T-helper 1 cell treated with Interleukin-12 subunit alpha and Interleukin-12 subunit beta and Interleukin-4 antibody, amounts not matched to agents 30 μg/mL and 1 μg/mL, for 36 hours (primary cell): Measurements from ENCODE around the gene CDCA8.
"Not testable (repeated sequence)": the region's sequence is repeated elsewhere in the genome, so short reads cannot be mapped to it uniquely, and the experiment has no call there.

Source experiments
- H3K27ac Mint-ChIP-seq: one replicate; pipeline ENCODE4 v1.8.0; 2021; ENCODE audit warnings: mild to moderate bottlenecking, mixed read lengths
- H3K27me3 Mint-ChIP-seq: one replicate; pipeline ENCODE4 v1.8.0; 2021; ENCODE audit warnings: low read depth, mixed read lengths
- H3K36me3 Mint-ChIP-seq: one replicate; pipeline ENCODE4 v1.8.0; 2021; ENCODE audit warnings: low read depth, mixed read lengths
- H3K4me1 Mint-ChIP-seq: one replicate; pipeline ENCODE4 v1.8.0; 2021; ENCODE audit warnings: low read depth, mixed read lengths
- H3K4me3 Mint-ChIP-seq: one replicate; pipeline ENCODE4 v1.8.0; 2021; ENCODE audit warnings: mild to moderate bottlenecking, moderate library complexity, mixed read lengths
- H3K9me3 Mint-ChIP-seq: one replicate; pipeline ENCODE4 v1.8.0; 2021; ENCODE audit warnings: mixed read lengths

CDCA8 gene

DNA sequence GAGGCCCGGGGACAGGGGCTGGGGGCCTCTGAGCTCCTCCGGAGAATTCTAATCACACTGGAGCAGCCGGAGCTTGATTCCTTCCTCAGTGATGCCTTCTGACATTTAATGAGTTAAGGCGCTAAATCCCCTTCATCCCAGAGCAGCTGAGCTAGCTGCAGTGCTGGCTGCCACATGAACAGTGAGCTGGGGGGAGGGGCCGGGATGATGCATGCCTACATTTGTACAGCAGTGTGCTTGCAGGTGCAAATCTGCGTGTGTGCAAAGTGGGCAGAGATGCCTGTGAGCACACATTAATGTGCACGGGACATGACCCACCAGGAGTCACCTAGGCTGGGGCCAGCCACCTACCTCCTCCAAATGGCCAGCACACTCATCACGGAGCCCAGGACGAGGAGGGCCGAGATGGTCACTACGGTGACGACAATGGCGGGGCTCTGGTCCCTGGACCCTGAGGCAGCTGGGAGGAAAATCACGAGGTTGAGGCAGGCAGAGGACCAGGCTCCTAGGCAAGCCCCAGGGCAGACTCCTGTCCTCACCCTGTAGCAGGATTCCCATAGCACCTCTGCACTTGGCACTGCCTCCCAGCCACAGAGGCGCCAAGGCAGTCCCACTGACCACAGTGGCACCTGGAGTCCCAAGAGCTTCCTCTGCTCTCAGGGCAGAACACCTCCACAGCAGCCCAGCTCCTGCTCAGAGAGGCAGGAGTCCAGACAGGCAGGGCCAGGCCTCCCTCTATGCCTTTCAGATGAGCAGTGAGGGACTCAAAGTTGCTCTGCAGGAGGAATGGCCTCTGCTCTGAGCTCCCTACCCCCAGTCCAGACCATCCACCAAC, 34.7 kb downstream of the CDCA8 start:
- Mint-ChIP-seq H3K9me3 (no peaks in the 10 kb centered on the region), H3K4me1 (no peaks in the 10 kb centered on the region), H3K27me3 (peaks cover 28% of the 10 kb centered on the region), H3K4me3 (no peak overlapping the region), H3K27ac (no peak overlapping the region), H3K36me3 (no peaks in the 10 kb centered on the region)

DNA sequence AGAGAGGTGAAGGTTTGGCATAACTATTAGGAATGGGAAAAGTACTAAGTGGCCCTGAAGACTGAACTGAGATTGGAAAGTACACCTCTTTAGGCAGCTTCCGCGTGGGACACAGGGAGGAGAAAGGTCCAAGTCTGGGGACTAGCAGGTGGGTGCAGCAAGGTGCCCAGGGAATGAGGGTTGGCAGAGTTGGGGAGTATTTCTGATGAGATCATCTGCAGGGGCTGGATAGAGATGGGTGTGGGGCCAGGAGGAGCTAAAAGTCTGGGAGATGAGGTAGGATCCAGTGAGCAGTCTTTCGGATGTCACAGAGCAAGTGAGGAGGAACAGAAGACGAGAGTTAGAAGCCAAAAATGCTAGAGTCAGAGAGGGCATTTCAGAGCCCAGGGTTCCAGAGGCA, 36.1 kb downstream of the CDCA8 start:
- Mint-ChIP-seq H3K27ac (no peak overlapping the region), H3K4me1 (no peaks in the 10 kb centered on the region), H3K36me3 (no peaks in the 10 kb centered on the region), H3K4me3 (no peak overlapping the region), H3K9me3 (no peaks in the 10 kb centered on the region), H3K27me3 (peaks cover 28% of the 10 kb centered on the region)

DNA sequence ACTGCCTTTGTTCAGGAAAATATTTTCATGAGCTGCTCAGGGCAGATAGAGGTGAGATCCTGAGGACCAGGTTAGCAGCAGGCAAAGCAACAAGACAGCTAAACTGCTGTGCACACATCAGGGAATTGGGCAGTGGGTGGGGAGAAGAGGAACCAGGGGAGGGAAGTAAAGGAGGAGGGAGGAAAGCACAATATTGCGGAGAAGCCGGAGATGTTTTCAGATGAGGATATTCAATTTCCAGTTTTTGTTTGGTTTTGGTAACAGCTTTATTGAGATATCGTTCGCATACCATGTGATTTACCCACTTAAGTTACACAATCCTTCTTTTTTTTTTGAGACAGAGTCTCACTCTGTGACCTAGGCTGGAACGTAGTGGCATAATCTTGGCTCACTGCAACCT, 38.1 kb downstream of the CDCA8 start:
- Mint-ChIP-seq H3K27ac (no peak overlapping the region), H3K9me3 (no peaks in the 10 kb centered on the region), H3K36me3 (no peaks in the 10 kb centered on the region), H3K4me1 (no peaks in the 10 kb centered on the region), H3K4me3 (no peak overlapping the region), H3K27me3 (peaks cover 33% of the 10 kb centered on the region)

DNA sequence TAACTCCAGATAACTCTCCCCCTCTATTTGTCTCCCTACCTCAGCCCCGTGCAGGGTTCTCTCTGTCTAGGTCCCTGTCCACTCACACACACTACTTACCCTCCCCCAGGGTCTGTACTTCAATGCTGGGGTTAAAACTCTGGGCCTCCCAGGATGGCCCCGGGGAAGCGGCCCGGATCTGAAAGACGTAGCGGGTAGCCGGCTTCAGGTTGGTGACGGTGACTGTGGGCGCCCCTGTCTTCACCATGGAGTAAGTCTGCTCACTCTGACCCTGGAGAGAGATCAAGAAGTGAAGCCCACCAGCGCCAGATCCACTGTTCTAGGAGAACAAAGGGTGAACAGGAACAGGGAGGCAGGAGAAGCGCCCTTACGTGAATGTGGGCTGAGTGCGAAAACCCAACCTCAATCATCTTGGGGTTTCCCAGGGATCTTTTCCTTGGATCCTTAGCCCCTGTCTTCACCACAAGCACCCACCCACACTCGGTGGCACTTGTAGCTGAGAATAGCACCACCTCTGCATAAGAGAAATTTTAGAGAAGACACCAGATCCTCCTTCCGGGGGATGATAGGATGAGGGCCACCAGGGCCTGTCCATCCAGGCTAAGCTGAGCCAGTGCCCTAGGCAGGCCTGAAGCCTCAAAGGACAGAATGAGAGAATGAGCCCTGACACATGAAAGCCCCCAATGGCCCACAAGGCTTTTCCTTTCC, 39.1 kb downstream of the CDCA8 start:
- no peak overlapping the region for H3K4me3 Mint-ChIP-seq
- no peaks in the 10 kb centered on the region for H3K36me3 Mint-ChIP-seq
- H3K27me3 Mint-ChIP-seq = peaks cover 39% of the 10 kb centered on the region
- no peaks in the 10 kb centered on the region for H3K4me1 Mint-ChIP-seq
- H3K9me3 Mint-ChIP-seq = no peaks in the 10 kb centered on the region
- no peak overlapping the region for H3K27ac Mint-ChIP-seq

DNA sequence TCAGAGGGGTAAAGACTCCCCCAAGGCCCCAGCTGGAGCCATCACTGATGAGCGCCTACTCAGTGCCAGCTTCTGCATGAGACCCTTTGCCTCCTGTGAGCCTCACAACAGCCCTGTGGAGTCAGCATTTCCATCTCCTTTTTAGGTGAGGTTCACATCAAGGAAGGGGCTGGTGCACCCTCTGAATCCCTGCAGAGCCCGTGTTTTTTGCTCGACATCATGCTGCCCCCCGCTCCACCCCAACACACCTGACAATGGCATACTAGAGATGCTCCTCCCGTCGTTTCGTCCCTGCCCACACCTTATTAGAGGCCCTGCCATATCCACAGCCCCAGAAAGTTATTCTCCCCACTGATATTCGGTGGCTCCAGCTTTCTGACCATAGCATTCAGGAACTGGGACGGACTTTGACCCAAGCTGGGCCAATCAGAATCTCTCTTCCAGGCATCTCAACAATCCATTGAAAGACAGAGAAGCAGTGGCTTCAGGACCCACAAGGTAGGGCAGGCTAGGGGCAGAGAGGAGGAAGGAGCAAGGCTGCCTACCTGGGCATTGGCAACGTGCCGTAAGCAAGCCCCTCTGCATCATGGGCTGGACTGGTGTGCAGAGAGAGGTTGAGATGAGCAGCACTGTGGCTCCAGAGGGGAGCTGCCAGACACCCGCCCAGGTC, 39.9 kb downstream of the CDCA8 start:
- H3K4me3 Mint-ChIP-seq = no peak overlapping the region
- H3K4me1 Mint-ChIP-seq = no peaks in the 10 kb centered on the region
- H3K9me3 Mint-ChIP-seq = no peaks in the 10 kb centered on the region
- peaks cover 42% of the 10 kb centered on the region for H3K27me3 Mint-ChIP-seq
- H3K27ac Mint-ChIP-seq = no peak overlapping the region
- H3K36me3 Mint-ChIP-seq = no peaks in the 10 kb centered on the region

DNA sequence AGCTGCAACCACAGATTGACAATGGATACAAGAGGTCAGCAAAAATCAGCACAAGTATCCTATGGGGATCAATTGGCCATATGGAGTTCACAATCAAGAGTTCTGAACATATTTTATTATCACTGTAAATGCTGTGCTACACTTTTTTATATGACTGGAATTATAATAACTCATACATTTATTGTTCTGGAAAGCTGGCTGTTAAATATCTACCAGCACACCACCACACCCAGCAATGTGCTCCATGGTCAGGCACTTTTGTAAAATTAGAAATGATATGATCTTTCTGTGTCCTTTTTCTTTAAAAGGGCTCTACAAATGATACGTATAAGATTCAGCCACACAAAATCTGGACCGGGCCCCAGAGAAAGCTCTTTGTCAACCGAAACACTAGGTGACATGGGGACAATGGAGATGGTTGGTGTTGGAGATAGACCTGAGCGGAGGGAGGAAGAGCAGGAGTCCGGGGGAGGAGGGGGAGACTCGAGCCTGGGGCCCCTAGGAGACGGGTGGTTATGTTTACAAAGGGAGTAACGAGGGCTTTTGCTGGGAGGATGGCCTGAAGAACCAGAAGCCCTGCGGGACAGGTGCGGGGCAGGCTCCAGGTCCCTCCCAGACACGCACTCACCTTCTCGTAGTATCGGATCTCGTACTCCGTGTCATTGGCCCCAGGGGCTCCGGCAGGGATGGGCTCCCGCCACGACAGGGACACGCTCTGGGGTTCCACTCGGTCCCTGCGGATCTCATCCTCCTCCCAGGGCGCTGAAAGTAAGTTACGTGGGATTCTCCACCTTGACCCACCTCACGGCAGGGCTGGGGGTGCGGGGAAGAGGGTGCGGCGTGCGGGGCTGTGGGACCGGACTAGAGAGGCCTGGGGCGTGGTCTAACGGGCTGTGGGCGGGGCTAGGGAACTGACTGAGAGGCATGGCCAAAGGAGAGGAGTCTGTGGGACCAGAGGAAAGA, 42.6 kb downstream of the CDCA8 start:
- Mint-ChIP-seq H3K36me3 (no peaks in the 10 kb centered on the region), H3K27me3 (peaks cover 32% of the 10 kb centered on the region), H3K9me3 (no peaks in the 10 kb centered on the region)

DNA sequence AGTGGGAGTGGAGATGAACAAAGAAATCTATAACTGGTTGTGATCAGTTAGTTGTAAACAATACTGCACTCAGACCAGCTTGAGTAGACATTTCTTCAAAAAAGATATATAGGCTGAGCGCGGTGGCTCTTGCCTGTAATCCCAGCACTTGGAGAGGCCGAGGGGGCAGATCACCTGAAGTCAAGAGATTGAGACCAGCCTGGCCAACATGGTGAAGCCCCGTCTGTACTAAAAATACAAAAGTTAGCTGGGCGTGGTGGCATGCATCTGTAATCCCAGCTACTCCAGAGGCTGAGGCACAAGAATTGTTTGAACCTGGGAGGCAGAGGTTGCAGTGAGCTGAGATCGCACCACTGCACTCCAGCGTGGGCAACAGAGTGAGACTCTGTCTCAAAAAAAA, 45.7 kb downstream of the CDCA8 start:
- not testable (repeated sequence) for H3K9me3 Mint-ChIP-seq, H3K4me3 Mint-ChIP-seq, H3K27ac Mint-ChIP-seq, H3K36me3 Mint-ChIP-seq, H3K4me1 Mint-ChIP-seq
- peaks cover 34% of the 10 kb centered on the region for H3K27me3 Mint-ChIP-seq

More for the DNA sequence above, 42.6 kb downstream of the CDCA8 start:
- Mint-ChIP-seq H3K27ac (no peak overlapping the region), H3K4me3 (no peak overlapping the region), H3K4me1 (no peaks in the 10 kb centered on the region)

DNA sequence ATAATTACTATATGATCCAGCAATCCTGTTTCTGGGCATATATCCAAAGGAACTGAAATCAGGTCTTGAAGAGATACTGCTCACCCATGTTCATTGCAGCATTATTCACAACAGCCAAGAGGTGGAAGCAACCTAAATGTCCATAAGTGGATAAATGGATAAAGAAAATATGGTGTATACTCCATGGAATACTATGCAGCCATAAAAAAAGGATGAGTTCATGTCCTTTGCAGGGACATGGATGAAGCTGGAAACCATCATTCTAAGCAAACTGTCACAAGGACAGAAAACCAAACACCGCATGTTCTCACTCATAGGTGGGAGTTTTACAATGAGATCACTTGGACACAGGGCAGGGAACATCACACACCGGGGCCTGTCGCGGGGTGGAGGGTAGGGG, 46.3 kb downstream of the CDCA8 start:
- peaks cover 34% of the 10 kb centered on the region for H3K27me3 Mint-ChIP-seq
- H3K9me3 Mint-ChIP-seq, H3K4me3 Mint-ChIP-seq, H3K4me1 Mint-ChIP-seq, H3K36me3 Mint-ChIP-seq, H3K27ac Mint-ChIP-seq: not testable (repeated sequence)

DNA sequence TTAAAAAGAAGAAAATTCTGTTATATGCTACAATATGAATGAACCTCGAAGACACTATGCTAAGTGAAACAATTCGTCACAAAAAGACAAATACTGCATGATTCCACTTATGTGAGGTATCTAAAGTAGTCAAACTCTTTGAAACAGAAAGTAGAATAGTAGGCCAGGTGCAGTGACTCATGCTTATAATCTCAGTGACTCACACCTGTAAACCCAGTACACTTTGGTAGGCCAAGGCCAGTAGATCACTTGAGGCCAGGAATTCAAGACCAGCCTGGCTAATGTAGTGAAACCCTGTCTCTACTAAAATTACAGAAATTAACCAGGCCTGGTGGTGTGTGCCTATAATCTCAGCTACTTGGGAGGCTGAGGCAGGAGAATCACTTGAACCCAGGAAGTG, 46.9 kb downstream of the CDCA8 start:
- Mint-ChIP-seq H3K4me1 (no peaks in the 10 kb centered on the region), H3K4me3 (no peak overlapping the region), H3K27ac (no peak overlapping the region), H3K9me3 (no peaks in the 10 kb centered on the region), H3K36me3 (no peaks in the 10 kb centered on the region), H3K27me3 (peaks cover 34% of the 10 kb centered on the region)

DNA sequence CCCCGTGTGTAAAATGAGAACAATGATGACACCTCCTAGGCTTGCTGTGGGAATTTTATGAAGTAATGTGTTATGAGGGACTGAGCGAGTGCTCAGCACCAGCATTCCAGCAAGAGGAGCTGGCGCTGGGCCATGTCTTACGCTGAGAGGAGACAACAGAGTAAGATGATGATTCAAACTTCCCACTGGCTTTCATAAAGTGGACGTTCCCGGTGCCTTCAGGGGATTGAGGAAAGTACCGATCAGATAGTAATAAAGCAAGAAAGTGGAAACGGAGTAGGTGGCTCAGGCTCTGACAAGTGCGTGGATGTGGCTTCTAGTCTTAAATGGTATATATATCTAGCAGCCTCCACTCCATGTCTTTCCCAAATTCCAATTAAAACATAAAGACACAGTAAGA, 48.8 kb downstream of the CDCA8 start:
- Mint-ChIP-seq H3K9me3 (no peaks in the 10 kb centered on the region), H3K27me3 (peaks cover 21% of the 10 kb centered on the region), H3K4me3 (no peak overlapping the region), H3K4me1 (no peaks in the 10 kb centered on the region), H3K36me3 (no peaks in the 10 kb centered on the region), H3K27ac (no peak overlapping the region)

DNA sequence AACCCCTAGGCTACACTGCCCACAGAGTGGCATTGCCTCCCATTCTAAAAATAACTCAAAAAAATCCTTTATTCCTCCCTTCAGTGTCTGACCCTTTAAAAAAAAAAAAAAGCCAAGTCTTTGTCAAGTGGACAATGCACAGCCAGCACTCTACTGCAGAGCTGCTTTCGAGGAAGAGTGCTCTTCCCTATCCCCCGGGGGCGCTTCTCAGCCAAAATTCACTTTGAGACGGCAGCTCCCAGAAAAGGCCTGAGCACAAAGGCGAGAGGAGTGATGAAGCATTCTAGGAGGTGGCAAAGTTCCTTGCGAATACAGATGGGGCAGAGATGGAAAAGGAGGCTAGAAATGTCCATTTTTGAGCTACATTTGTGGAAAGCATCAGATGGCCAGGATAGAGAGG, 49.3 kb downstream of the CDCA8 start:
- no peak overlapping the region for H3K27ac Mint-ChIP-seq
- H3K4me3 Mint-ChIP-seq = no peak overlapping the region
- no peaks in the 10 kb centered on the region for H3K4me1 Mint-ChIP-seq
- peaks cover 1% of the 10 kb centered on the region for H3K9me3 Mint-ChIP-seq
- peaks cover 21% of the 10 kb centered on the region for H3K27me3 Mint-ChIP-seq
- no peaks in the 10 kb centered on the region for H3K36me3 Mint-ChIP-seq

DNA sequence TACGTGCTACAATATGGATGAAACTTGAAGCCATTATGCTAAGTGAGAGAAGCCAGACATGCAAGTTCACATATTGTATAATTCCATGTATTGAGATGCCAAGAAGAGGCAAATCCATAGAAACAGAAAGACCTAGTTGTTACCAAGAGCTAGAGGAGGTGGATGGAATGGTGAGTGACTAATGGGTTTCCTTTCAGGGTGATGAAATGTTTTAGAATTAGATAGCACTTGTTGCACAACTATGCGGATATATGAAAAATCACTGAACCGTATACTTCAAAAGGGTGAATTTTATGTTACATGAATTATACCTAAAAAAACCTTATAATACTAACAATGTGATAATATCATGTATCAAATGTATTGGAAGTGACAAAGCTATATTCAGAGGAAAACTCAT, 54.5 kb downstream of the CDCA8 start:
- H3K27ac Mint-ChIP-seq = no peak overlapping the region
- peaks cover 20% of the 10 kb centered on the region for H3K27me3 Mint-ChIP-seq
- peaks cover 9% of the 10 kb centered on the region for H3K9me3 Mint-ChIP-seq
- H3K4me1 Mint-ChIP-seq = no peaks in the 10 kb centered on the region
- no peaks in the 10 kb centered on the region for H3K36me3 Mint-ChIP-seq
- H3K4me3 Mint-ChIP-seq = no peak overlapping the region

DNA sequence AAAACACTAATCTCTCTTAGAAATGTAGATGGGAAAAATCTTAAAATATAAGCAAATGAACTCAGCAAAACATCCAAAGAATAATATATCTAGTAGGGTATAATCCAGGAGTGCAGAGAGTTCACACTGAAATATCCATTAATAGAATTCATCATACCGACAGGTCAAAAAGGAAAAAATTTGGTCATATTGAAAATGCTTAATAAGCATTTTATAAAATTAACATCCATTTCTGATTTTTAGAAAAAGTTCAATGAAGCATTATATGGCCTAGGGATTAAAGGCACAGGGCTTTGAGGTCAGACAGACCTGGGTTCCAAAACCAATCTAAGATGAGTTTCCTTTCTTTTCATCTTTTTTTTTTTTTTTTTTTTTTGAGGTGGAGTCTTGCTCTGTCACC, 56.2 kb downstream of the CDCA8 start:
- Mint-ChIP-seq H3K27ac (no peak overlapping the region), H3K27me3 (peaks cover 29% of the 10 kb centered on the region)

DNA sequence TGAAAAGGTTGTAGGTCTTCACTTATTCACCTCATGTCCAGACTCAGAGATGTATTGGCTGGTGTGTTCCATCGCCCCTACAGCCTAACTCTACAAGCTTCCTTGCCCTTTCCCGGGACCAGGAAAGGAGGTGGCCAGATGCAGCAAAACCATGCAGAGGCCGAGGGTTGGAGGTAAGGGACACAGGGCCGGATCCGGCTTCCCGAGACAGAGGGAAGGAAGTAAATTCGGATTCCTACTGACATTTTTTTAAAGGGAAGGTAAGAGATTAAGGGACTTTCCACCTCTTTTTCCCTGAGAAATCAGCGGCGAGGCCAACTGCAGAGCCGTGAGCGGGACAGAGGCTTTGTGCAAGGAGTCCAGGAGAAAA, 59.9 kb downstream of the CDCA8 start:
- Mint-ChIP-seq H3K4me1 (peaks cover 3% of the 10 kb centered on the region), H3K27me3 (peaks cover 42% of the 10 kb centered on the region), H3K27ac (no peak overlapping the region), H3K9me3 (peaks cover 3% of the 10 kb centered on the region), H3K36me3 (no peaks in the 10 kb centered on the region), H3K4me3 (peak overlapping the region; percentile 54)

More for the DNA sequence above, 56.2 kb downstream of the CDCA8 start:
- Mint-ChIP-seq H3K9me3 (peaks cover 9% of the 10 kb centered on the region), H3K36me3 (no peaks in the 10 kb centered on the region), H3K4me1 (peaks cover 1% of the 10 kb centered on the region), H3K4me3 (no peak overlapping the region)
